ENCODE measurements around the gene GATAD2A. TPM values are rescaled to one million over a fixed set of nuclear protein-coding genes. Genes with fewer than 3 reads are reported as not detected.
"Not testable (repeated sequence)": the region's sequence is repeated elsewhere in the genome, so short reads cannot be mapped to it uniquely, and the experiment has no call there.

GATAD2A gene
- total RNA-seq, 1 donor from 2014 or later = 33.1 TPM

DNA sequence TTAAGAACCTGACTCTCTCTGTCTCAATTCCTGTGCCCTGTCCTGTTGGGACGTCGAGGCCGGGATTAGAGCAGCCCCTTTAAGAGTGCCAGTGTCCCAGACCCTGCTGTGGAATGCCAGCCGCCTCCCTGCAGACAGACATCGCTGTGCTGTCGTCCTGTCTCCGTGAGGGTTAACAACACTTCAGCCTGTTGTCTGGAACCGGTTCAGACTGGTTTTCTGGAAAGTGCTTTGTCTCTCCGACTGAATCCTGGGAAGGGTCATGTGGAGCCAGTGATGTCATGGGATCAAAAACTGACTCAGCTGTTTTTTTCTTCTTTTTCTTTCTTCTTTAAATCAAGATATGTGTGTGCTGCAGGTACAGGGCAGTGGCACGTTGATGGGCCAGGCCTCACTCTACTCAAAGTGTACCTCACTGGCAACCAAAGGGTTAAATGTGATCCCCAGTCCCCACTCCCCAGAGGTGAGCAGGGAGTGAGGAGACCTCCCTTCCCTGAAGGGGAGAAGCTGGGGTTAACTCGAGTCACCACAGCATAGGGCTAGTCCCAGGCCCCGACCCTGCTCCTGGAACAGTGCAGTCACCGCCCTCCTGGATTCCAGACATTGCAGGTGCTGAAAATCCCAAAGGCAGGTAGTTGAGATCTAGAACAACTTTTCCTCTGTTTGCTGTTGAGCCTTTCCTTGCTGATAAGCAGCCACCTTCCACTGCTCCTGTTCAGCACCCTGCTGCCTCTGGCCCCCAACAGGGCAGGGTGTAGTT lies 59.0 kb downstream of the GATAD2A start:
- peak; percentile 40 to 51 for DNase-seq (ENCODE audit: low read depth in 2 of 2)

DNA sequence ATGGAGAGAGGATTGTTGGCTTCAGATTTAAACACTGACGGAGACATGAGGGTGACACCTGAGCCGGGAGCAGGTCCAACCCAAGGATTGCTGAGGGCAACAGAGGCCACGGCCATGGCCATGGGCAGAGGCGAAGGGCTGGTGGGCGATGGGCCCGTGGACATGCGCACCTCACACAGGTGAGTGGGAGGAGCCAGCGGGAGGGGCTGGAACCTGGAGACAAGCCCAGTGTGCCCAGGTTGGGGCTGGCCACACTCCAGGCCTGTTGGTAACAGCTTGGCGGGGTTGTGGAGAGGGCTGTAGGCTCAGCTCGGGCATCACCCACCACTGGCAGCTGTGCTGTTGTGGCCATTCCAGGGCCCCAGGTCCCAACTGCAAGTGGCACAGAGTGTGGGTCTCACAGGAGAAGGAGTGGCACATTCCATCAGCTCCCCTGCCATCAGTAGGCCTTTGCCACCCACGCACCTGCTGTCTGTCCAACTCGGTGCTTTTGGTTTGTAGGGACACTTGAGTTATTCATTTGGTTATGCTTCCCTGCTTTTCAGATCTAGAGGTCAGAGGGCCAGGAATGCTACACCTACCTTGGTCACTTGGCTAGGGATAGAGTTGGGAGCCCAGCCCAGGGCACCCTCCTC lies 60.1 kb downstream of the GATAD2A start:
- DNase-seq (ENCODE audit: low read depth in 2 of 2) = no peak

DNA sequence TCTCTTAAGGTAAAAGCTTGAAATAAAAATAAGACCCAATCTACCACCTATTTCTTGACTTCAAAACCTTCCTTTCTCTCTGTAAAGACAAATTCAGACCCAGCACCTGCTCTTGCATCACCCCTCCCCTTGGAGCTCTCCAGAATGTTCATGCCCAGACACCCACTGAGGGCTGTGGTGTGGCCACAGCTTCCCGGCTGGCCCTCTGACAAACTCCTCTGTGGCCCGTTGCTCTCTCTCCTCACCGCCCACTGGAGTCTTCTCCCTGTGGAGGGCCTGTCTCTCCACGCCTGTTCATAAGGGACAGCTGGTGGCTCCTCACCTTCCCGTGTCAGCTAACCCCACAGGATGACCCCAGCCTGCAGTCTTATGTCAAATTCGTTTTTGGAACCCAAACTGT lies 60.7 kb downstream of the GATAD2A start:
- no peak for DNase-seq (ENCODE audit: low read depth in 2 of 2)

DNA sequence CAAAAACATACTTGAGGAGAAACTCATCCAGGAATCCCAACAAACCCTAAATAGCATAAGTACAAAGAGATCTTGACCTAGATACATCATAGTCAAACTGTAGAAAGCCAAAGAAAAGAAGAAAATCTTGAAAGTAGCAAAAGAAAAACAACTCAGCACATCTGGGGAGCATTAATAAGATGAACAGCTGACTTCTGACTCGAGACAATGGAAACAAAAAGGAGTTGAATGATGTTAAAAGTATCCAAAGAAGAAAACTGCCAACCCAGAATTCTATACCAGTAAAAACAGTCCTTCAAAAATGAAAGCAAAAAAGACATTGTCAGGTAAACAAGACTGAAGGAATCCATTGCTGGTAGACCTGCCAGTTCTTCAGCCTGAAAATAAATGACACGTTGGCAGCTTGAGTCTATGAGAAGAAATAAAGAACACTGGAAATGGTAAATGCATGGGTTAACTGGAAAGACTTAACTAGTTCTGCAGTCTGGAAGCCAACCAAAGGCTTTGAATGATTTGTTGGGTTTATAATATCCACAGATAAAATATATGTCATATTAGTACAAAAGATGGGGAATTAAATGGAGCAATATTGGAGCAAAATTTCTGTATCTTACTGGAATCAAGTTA lies 63.1 kb downstream of the GATAD2A start:
- no peak for DNase-seq (ENCODE audit: low read depth in 2 of 2)

DNA sequence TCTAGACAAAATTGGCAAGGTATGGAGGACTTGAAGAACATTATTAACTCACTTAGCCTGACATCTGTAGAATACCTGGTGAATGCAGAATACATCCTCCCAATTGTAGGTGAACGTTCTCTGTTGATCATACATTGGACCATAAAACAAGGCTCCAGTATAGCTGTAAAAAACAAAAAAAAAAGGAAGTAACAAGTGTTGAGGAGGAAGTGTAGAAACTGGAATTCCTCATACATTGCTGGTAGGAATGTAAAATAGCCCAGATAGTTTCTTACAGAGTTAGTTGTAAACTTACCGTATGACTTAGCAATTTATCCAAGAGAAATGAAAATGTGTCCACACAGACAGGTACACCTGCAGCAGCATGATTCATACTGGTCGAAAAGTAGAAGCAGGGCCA lies 65.1 kb downstream of the GATAD2A start:
- DNase-seq (ENCODE audit: low read depth in 2 of 2) = no peak

DNA sequence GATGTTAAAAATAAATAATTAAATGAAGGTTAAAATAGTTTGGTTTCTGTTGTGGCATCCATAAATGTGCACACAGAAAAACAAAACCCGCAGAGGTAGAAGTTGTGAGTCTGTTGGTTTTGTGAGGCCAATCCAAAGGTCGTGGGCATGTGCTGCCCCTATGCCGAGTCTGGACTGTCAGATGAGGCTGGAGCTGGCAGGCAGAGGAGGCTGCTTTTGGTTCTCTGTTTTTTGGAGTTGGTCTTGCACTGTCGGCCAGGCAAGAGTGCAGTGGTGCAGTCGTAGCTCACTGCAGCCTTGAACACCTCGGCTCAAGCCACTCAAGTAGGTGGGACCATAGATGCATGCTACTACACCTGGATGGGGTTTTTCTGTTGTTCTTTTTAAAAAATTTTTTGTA lies 66.2 kb downstream of the GATAD2A start:
- no peak for DNase-seq (ENCODE audit: low read depth in 2 of 2)

DNA sequence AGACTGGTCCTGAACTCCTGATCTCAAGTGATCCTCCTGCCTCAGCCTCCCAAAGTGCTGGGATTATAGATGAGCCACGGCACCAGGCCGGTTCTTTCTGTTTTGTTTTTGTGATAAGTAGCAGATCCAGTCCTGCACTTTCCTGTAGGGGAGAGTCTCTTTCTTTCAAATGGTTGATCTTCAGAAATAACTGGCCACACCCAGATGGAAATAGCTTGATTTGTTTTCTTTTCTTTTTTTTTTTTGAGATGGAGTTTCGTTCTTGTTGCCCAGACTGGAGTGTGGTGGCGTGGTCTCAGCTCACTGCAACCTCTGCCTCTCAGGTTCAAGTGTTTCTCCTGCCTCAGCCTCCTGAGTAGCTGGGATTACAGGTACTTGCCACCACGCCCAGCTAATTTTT lies 66.6 kb downstream of the GATAD2A start:
- not testable (repeated sequence) for DNase-seq (ENCODE audit: low read depth in 2 of 2)

DNA sequence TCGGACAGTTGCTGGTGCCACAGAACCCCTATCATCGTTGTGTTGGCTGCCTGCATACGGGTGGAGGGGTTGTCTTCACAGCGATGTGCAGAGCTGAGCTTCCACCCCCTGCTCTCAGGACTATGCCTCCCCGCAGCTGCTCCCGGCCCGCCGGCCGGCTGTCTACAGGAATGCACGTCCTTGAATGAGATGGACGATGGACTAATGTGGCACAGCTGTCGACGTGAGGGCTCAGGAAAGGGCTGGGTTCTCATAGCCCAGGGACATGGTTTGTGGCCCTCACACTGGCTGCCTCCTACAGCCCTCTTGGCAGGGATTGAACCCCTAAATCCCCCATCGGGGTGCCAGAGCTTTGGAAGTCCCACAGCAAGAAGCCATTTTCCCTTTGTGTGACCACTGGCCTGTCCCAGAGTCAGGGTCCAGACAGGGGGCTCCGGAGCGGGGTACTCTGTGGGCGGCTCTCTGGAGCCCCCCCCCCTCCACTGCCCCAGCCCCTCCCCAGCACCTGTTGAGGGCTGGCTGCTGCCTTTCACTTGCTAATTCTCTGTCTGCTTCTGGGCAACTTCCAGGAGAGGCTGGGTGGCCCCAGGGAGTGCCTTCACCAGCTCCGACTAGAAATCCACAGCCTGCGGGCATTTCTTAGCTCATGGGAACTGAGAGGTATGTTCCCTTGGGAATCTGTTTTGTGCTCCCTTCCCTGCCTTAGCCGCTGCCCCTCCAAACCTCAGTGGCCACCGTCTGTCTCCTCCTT lies 69.7 kb downstream of the GATAD2A start:
- no peak for DNase-seq (ENCODE audit: low read depth in 2 of 2)

DNA sequence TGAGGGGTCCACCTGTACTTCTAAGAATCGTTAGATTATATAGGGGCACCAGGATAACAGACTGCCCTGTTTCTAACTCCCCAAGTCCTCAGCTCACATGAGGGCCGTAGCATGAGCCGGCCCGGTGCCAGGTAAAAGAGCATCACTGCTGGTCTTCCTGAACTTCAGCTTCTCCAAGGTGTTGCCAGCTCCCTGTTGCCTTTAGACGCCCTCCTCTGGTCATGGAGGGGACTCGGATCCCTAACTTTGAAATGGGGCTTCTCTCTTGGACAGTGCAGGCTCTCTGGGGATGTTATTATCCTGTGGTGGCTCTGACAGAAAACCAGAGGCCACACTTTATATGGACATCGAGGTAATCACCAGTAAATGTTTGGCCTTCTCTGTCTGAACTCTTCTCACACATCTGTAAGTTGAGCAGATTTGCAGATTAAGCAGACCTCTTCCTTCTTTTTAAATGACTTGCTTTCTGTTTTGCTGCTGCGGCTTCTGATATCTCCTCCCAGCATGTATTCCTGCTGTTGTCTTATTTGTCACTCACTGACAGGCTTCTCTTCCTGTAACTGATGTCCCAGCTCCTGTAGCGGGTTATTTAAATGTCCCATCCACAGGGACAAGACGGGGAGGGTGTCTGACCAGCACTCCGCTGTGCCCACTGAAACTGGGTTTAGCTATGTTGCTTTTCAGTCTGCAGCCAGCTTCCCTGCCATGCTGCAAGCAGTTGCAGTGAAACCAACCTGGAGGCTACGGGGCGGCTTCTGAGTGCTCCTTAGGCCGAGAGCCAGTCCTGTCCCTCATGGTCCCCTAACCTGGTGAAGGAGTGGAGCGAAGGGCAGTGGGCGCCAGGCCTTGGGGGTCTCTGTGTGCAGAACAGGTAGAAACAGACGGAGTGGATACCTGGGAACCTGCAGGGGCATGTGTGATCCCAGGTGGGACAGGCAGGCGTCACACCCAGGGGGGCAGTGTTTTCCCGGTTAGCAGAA lies 70.7 kb downstream of the GATAD2A start:
- peak in 1 of 2 donors; percentile 34 for DNase-seq (ENCODE audit: low read depth in 2 of 2)

DNA sequence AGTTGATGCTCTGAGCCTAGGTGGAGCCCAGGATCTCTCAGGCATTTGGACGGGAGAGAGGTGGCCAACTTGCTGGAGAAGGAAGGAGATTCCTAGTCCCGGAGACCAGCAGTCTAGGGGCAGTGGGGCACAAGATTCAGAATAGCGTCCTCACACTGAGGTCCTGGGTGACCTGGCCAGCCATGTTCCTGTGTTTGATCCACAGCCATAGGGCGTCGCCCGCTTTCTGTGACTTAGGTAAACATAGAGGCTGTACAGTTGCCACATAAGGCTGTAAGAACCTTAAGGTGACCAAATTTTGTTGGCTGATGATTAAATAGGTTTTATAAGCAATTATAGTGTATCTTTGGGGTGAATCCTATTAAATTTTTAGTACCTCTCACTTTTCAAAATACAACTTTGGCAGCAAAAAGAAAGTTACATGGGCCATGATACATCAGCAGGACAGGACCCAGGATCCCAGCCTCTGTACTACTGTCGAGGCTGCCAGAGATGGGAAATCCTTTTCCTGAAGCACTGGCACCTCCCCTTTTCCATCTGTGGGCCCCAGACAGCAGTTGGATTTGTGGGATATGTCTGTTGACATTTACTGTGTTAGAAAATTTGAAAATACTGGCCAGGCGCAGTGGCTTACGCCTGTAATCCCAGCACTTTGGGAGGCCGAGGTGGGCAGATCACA lies 72.4 kb downstream of the GATAD2A start:
- no peak for DNase-seq (ENCODE audit: low read depth in 2 of 2)

DNA sequence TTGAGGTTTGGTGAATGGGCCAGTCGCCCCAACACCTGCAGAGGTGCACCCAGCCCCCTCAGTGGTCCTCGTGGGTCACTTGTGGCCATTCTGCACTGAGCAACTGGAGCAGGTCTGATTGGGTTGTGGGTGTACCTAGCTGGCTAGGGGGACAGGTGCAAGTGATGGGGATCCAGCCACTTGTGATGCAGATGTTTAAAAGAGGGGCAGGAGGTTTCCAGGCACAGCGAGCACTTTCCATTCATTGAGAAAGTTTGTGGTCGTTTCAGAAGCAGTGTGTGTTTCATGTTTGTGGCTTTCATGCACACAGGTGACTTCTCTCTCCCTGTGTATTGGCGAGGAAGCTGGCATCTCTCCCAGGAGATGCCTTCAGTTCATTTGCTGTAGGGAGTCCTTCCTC lies 75.2 kb downstream of the GATAD2A start:
- no peak for DNase-seq (ENCODE audit: low read depth in 2 of 2)

DNA sequence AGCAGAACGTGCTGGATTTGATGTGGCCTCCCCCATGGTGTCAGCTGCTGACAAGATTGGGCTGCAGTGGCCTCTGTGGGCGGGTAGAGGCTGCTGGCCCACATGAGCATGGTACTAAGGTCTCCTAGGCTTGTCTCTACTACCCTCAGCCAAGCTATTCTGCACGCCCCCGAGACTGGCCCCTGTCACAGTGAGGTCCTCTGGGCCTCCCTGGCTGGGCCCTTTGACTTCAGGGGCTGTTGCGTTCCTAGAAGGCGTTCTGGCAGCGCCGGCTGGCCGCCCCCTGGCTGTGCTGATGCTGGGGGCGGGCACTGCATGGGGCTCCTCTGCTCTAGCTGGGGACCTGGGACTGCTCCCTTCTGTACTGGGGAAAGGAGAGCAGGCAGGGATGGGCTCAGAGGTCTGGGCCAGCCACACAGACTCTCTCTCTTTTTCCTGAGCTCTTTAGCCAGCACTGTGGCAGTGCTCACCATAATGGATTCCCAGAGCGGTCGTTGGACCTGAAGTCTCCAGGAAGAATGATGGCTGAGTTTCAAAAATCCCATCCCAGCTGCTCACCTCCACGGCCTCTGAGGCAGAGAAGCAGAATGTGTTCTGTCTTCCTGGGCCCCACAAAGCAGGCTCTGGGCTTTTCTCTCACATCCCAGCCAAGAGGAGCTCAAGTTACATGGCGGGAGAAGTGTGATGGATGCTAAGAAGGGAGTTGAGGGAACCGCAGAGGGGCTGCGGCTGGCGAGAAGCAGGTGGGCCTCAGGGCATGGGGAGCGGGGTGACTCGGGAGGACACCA lies 77.5 kb downstream of the GATAD2A start:
- no peak for DNase-seq (ENCODE audit: low read depth in 2 of 2)

DNA sequence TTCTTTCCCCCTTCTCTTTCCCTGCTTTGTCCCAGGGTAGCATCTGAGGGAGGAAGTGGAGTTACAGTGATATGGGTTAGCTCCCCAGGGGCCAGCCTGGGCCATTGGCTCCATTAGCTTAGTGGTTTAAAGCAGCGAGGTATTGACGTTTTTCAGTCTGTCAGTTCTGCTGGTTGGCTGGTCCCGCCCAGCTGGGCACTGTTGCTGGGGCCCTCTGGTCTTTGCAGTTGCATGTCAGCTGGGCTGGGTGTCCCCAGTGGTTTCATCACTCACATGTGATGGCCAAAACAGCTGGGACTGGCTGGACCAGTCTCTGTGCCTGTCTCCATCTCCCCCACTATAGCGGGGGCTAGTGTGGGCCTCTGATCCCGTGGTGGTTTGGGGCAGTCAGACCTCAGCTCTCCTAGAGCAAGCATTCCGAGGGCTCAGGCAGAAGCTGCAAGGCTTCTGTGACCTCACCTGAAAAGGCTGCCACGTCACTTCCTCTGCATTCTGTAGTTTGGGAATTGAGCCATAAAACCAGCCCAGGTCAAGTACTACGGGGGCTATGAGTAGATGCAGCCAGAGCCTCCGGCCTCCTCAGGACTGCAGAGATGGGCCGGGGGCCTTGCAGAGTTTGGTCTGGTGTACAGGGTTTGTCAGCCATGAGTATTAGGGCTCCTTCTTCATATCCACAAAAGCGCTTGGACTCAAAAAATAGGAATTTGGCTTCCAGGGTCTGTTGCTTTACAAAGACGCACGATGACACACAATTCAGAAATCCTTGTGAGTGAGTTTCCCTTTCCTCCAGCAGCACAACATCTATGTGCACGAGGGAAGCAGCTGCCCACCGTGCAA lies 79.9 kb downstream of the GATAD2A start:
- peak in 1 of 2 donors; percentile 38 for DNase-seq (ENCODE audit: low read depth in 2 of 2)

DNA sequence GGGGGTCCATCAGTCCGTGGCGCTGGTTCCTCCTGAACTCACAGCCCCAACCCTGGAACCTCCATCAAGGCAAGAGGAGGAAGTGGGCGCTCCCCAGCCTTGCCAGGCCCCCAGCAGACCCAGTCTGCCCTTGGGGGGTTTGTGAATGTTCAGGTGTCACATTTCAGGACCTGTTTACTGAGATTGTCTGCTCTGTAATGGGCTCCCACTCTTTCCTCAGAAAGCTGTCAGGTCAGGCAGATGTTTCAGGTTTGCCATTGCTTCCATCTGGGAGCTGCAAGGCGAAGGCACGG lies 80.5 kb downstream of the GATAD2A start:
- no peak for DNase-seq (ENCODE audit: low read depth in 2 of 2)

DNA sequence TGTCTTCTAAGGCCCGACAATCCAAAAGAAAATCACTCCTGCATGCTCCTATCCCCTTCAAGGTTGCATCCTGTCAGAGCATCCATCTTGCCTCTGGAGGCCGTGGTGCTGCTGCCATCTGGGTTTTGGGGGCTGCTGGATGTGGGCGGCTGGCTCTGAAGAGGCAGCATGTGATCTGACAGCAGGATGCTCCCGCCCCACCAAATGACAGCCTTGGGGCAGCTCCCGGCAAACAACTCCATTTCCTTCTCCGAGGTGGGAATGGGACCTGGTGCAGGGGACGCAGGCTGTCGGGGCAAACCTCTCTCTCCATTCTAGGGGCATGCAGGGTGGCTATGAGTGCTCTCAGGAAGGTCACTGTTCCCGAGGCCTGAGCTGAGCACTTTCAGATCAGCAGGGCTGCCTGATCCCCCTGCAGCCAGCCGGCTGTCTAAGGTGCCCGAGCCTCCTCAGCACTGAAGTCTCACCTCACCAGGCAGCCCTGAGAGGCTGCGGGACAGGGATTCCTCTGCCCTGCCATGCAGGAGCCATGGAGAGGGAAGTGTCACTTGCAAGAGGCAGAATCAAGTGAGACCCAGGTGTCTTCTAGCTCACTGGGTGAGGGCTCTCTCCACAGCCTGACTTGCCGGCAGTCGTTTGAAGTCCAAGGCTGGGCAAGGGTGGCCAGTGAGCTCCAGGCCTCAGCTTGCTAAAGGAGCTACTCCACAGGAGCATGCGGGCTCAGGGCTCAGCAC lies 81.0 kb downstream of the GATAD2A start:
- DNase-seq (ENCODE audit: low read depth in 2 of 2) = no peak

DNA sequence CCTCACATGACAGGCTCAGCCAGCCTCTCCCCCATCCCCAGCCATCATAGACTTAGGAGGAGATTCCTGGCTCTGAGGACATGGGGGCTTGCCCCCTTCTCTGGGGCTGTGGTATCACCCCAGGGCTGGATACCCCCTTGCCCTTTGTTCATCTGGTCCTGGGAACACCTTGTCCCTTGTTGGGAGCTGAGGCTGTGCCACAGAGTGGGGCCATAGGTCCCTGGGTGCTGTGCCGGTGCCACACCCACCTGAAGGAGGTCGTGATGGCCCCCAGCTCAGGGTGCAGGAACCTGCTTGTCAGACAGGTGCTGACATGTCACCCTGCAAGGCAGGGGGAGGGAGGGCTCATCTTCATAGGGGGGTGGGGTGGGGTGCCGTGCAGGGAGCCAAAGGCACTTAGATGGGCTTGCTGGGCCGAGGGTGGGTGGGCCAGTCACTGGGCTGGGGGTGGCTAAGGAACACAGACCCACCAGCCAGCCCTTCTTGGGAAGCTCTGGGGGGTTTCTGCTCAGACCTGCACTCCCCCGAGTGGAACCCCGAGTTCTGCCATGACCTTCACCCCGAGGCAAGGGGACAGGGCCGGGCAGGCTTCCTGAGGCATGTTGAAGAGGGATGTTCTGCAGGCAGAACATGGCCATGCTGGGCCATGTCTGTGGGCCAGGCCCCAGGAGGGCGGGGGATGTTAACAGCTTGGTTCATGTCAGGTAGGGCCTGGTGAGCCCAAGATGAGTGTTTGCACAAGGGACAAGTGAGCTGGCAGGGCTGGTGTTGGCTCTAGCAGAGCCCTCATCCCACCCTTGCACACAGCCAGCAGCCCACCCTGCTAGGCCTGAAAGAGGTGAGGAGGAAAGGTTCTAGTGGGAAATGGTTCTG lies 81.8 kb downstream of the GATAD2A start:
- DNase-seq (ENCODE audit: low read depth in 2 of 2) = no peak
